PFSK-1 (cell line): ENCODE measurements around the gene RHBDD3.
A peak's percentile ranks its signal among the peaks of the same experiment; 100 is the strongest.

Source experiments
- FOXP2 ChIP-seq: optimal IDR thresholded peaks from 2 replicates; pipeline ENCODE3; 2011; ENCODE audit warnings: borderline replicate concordance, control low read depth, inconsistent platforms; ENCODE audit not compliant: insufficient read depth; ENCODE audit errors: extremely low read length, extremely low read depth
- POLR2AphosphoS5 ChIP-seq: IDR thresholded peaks from 2 replicates; pipeline ENCODE4 v1.6.1; 2012; ENCODE audit warnings: low read depth, mild to moderate bottlenecking, control low read depth, low read length, moderate library complexity
- SIN3A ChIP-seq: IDR thresholded peaks from 2 replicates; pipeline ENCODE4 v1.6.1; 2012; ENCODE audit warnings: mild to moderate bottlenecking, low read length, moderate library complexity, borderline replicate concordance; ENCODE audit not compliant: insufficient read depth
- TAF1 ChIP-seq: IDR thresholded peaks from 2 replicates; pipeline ENCODE4 v1.6.1; 2012; ENCODE audit warnings: low read length, control low read depth, borderline replicate concordance; ENCODE audit not compliant: insufficient read depth
- TF ChIP-seq, protein P1 (sequence below), 2 experiments: IDR thresholded peaks; 2 replicates each; pipeline versions ENCODE4 v1.6.1 to v1.8.0; 2011 to 2012; ENCODE audit warnings: low read depth in 2 of 2, low read length in 2 of 2, control low read depth in 1 of 2, inconsistent platforms in 1 of 2, mild to moderate bottlenecking in 1 of 2, moderate library complexity in 1 of 2; ENCODE audit not compliant: insufficient read depth in 1 of 2

RHBDD3 gene

GRCh38 chr22:29313126-29313575 lies 45.4 kb upstream of the RHBDD3 start:
- TF ChIP-seq SIN3A (no peak), FOXP2 (peak; percentile 32), POLR2AphosphoS5 (no peak), TAF1 (no peak)
- TF ChIP-seq, protein P1, sequence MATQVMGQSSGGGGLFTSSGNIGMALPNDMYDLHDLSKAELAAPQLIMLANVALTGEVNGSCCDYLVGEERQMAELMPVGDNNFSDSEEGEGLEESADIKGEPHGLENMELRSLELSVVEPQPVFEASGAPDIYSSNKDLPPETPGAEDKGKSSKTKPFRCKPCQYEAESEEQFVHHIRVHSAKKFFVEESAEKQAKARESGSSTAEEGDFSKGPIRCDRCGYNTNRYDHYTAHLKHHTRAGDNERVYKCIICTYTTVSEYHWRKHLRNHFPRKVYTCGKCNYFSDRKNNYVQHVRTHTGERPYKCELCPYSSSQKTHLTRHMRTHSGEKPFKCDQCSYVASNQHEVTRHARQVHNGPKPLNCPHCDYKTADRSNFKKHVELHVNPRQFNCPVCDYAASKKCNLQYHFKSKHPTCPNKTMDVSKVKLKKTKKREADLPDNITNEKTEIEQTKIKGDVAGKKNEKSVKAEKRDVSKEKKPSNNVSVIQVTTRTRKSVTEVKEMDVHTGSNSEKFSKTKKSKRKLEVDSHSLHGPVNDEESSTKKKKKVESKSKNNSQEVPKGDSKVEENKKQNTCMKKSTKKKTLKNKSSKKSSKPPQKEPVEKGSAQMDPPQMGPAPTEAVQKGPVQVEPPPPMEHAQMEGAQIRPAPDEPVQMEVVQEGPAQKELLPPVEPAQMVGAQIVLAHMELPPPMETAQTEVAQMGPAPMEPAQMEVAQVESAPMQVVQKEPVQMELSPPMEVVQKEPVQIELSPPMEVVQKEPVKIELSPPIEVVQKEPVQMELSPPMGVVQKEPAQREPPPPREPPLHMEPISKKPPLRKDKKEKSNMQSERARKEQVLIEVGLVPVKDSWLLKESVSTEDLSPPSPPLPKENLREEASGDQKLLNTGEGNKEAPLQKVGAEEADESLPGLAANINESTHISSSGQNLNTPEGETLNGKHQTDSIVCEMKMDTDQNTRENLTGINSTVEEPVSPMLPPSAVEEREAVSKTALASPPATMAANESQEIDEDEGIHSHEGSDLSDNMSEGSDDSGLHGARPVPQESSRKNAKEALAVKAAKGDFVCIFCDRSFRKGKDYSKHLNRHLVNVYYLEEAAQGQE (IDR thresholded peaks at IDR 0.05; ENCODE audit: insufficient read depth in 1 of 2, low read depth in 2 of 2, low read length in 2 of 2), result no peak

DNA sequence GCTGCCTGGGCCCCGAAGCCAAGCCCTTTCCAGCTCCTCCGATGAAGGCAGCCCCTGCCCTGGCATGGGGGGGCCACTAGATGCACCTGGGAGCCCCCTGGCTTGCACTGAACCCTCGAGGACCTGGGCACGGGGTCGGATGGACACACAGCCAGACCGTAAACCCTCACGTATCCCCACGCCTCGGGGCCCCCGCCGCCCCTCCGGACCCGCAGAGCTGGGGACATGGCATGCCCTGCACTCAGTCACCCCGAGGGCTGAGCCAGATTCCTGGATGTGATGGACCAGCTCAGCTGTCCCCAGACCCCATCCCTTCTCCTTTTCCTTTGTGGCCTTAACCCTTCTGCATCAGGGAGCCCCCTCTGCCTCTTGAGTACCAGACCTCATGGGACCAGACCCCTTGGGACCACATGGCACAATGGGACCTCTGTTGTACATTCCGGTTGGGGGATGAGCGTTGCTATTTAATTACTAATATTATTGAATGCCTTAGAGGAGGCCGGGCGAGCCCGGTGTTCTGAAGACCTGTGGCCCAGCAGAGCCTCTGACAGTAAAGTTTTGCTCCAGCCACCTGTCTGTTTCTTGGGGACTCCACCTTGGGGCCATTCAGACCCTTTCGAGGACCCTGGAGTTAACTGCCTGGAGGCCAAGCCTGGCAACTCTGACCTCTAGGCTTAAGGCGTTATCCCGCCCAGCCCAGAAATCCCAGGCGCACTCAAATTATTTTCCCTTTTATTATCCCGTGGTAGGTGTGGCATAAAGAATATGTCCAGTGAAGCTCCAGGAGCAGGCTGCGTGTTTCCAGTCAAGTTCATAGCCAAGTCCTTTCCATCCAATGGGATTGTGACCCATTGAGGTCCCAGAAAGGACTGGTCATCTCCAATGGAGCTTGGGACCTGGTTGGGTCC lies 44.7 kb upstream of the RHBDD3 start:
- TF ChIP-seq POLR2AphosphoS5 (no peak), TAF1 (no peak), FOXP2 (no peak), SIN3A (no peak)
- TF ChIP-seq, protein P1 (IDR thresholded peaks at IDR 0.05; ENCODE audit: insufficient read depth in 1 of 2, low read depth in 2 of 2, low read length in 2 of 2), result no peak

DNA sequence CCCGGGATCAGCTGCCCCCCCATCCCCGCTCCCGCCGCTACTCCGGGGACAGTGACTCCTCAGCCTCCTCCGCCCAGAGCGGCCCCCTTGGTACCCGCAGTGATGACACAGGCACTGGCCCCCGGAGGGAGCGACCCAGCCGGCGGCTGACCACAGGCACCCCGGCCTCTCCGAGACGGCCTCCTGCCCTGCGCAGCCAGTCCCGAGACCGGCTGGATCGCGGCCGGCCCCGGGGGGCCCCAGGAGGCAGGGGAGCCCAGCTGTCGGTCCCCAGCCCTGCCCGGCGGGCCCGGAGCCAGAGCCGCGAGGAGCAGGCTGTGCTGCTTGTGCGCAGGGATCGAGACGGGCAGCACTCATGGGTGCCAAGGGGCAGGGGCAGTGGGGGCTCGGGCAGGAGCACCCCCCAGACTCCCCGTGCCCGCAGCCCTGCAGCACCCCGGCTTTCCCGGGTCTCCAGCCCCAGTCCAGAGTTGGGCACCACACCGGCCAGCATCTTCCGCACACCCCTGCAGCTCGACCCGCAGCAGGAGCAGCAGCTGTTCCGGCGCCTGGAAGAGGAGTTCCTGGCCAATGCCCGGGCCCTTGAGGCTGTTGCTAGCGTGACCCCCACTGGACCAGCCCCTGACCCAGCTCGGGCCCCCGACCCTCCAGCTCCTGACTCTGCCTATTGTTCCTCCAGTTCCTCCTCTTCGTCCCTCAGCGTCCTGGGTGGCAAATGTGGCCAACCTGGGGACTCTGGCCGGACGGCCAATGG lies 43.9 kb upstream of the RHBDD3 start:
- TF ChIP-seq SIN3A, result no peak
- TF ChIP-seq, protein P1 (IDR thresholded peaks at IDR 0.05; ENCODE audit: insufficient read depth in 1 of 2, low read depth in 2 of 2, low read length in 2 of 2), result no peak
- TF ChIP-seq FOXP2, result no peak

DNA sequence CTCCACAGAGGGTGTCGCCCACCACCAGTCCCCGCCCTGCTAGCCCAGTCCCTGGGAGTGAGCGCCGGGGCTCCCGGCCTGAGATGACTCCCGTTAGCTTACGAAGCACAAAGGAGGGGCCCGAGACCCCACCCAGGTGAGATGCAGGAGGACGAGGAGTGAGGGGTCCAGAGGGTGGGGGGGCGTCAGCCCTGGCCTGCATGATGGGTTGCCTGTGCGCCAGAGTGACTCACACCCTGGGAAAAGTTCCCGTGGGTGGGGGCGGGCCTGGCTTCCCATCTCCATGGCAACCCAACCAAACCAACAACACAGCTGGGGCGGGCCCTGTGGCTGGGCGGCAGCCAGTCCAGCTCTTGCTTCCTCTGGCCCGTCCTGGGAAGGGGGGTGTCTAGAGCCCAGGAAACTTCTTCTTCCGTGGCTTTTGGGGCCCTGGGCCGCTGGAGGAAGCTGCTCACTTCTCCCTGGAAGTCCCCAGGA lies 43.1 kb upstream of the RHBDD3 start:
- TF ChIP-seq, protein P1 (IDR thresholded peaks at IDR 0.05; ENCODE audit: insufficient read depth in 1 of 2, low read depth in 2 of 2, low read length in 2 of 2), result no peak
- TF ChIP-seq TAF1 (no peak), SIN3A (peak; percentile 96; the same call in 1 of the 2 replicates), FOXP2 (peak; percentile 93)
